HEK293T (cell line): Measurements from ENCODE around the gene FAM3D.

Source experiments
- ARNT ChIP-seq: fragments of 450-650 bp; IDR thresholded peaks from 2 replicates; pipeline ENCODE4 v1.6.1; 2017; ENCODE audit warnings: mild to moderate bottlenecking
- BHLHE40 ChIP-seq: fragments of 450-650 bp; IDR thresholded peaks from 2 replicates; pipeline ENCODE4 v1.6.1; 2016; ENCODE audit warnings: mild to moderate bottlenecking, moderate library complexity, borderline replicate concordance
- ELF4 ChIP-seq: fragments of 450-650 bp; IDR thresholded peaks from 2 replicates; pipeline ENCODE4 v1.6.1; 2017; ENCODE audit warnings: antibody characterized with exemption
- FOXM1 ChIP-seq: fragments of 450-650 bp; IDR thresholded peaks from 2 replicates; pipeline ENCODE4 v1.6.1; 2017; ENCODE audit warnings: mild to moderate bottlenecking, borderline replicate concordance
- HDGF ChIP-seq: fragments of 450-650 bp; IDR thresholded peaks from 2 replicates; pipeline ENCODE4 v1.6.1; 2017; ENCODE audit warnings: antibody characterized with exemption, borderline replicate concordance
- LEF1 ChIP-seq: fragments of 450-650 bp; IDR thresholded peaks from 2 replicates; pipeline ENCODE4 v1.6.1; 2017; ENCODE audit warnings: mild to moderate bottlenecking, borderline replicate concordance
- SP1 ChIP-seq: fragments of 450-650 bp; IDR thresholded peaks from 2 replicates; pipeline ENCODE4 v1.6.1; 2017
- ZNF384 ChIP-seq: fragments of 450-650 bp; IDR thresholded peaks from 2 replicates; pipeline ENCODE4 v1.6.1; 2016
- TF ChIP-seq, protein P1 (sequence below): fragments of 450-650 bp; IDR thresholded peaks from 2 replicates; pipeline ENCODE4 v1.6.1; 2016

DNA sequence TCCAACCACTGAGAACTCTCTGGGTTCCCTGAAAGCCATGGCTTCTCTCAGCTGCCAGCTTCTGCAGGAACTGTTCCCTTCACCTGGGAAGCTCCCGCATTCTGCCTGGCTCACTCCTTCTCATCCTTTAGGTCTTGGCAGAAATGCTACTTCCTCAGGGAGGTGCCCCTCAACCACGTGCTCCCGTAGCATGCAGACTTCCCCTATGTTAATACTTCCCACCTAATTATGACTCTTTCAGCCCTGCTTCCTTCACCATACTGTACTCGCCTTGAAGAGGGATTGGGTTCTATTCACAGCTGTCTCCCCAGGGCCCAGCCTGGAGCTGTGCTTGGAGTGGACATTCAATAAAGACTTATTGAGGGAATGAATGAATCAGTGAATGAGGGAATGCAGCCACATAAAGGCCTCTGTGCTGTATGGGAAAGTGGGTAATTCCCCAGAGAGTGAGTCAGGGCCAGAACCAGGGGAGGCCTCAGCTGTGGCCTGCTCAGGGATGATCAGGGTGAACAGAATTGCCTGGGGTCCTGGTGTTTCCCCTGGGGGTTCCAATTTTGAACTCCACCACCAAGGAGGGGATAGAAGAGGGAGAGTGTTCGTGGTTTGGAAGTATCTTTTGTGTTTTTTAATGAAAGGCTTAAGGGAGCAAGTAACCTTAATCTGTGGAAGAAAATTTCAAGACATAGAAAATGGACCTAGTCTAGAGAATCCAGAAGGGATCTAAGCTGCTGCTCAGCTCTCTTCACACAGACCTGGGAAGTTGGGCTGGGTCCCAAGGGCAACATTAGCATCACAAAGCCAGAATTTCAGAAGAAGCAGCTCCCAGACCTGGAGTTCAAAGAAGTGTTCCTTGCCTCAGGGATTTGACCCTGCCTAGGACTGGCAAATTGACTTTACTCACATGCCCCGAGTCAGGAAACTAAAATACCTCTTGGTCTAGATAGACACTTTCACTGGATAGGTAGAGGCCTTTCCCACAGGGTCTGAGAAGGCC is 74.8 kb downstream of the FAM3D start:
- no peak for TF ChIP-seq ARNT
- no peak for TF ChIP-seq LEF1
- TF ChIP-seq BHLHE40: no peak
- TF ChIP-seq ZNF384: no peak
- TF ChIP-seq HDGF: no peak
- TF ChIP-seq FOXM1: no peak
- TF ChIP-seq SP1: no peak
- TF ChIP-seq, protein P1, sequence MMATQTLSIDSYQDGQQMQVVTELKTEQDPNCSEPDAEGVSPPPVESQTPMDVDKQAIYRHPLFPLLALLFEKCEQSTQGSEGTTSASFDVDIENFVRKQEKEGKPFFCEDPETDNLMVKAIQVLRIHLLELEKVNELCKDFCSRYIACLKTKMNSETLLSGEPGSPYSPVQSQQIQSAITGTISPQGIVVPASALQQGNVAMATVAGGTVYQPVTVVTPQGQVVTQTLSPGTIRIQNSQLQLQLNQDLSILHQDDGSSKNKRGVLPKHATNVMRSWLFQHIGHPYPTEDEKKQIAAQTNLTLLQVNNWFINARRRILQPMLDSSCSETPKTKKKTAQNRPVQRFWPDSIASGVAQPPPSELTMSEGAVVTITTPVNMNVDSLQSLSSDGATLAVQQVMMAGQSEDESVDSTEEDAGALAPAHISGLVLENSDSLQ: no peak
- TF ChIP-seq ELF4: no peak
